D721Med (cell line): ENCODE data around the gene POLR3G.

ENCODE experiments used
- DNase-seq: peaks from one replicate; pipeline ENCODE4 v3.0.0; 2011; ENCODE audit warnings: low spot score; ENCODE audit not compliant: insufficient read length
- FAIRE-seq: peaks from 2 replicates; lab custom pipeline; 2011; peaks lifted over from hg19 to GRCh38; lab: Jason Lieb, UNC
- CTCF ChIP-seq: IDR thresholded peaks from 2 replicates; pipeline ENCODE4 v1.5.1; 2012; ENCODE audit warnings: mild to moderate bottlenecking, control low read depth; ENCODE audit not compliant: insufficient read depth; ENCODE audit errors: missing control alignments

Gene POLR3G

DNA sequence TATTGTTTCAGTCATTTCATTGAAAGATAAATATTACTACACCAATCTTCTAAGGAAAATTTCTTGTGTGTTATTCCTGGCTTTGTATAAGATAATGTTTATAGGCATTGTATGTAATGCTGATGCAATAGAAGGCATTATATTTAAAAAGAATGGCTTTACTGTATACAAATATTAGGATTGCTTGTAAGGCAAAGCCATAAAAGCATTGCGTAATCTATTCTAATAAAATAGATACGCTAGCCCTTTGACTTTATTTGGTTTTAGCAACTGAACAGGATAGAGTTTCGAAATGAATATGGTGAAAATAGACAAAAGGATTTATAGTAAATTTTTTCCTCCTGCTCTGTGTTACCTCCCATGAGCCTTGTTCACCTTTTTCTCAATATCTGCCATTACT, 60.3 kb downstream of the POLR3G start:
- TF ChIP-seq CTCF: no peak
- FAIRE-seq (no peak), DNase-seq (no peak)

DNA sequence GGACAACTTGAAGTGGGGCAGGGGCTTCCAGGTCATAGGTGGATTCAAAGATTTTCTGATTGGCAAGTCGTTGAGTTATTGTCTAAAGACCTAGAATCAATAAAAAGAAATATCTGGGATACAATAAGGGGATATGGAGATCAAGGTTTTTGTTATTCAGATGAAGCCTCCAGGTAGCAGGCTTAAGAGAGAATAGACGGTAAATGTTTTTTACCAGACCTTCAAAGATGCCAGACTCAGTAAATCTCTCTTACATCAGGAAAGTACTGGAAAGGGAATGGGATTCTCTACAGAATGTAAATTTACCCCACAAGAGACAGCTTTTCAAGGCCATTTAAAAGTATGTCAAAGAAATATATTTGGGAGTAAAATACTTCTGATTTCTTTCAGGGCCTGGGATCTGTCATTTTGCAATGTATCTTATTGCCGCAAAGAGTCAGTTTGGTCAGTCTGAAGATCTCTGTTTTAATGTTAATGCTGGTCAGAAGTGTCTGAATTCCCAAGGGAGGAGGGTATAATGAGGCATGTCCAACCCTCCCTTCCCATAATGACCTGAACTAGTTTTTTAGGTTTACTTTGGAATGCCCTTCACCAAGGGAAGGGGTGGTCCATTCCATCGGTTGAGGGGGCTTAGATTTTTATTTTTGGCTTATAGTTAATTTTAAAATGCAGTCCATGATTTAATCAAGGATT, 68.3 kb downstream of the POLR3G start:
- no peak for TF ChIP-seq CTCF
- DNase-seq (no peak), FAIRE-seq (no peak)

DNA sequence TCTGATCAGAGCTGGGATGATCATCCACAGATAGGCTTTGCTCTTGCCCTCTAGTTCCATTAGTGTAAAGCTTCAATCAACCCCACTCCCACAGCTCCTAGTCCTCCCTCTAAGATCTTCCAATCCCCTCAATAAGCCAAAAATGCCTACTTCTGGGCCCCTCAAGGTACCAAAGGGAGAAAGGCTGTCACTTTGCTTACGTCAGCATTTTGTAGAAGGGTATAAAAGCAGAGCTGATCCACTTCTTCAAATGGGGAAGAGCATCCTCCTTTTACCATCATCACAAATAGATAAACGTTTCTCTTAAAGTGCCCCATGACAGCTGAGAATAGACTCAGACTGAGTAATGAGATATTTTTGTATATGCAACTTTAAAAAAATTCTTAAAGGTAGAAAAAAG, 70.8 kb downstream of the POLR3G start:
- FAIRE-seq: no peak
- TF ChIP-seq CTCF: no peak
- DNase-seq: no peak

DNA sequence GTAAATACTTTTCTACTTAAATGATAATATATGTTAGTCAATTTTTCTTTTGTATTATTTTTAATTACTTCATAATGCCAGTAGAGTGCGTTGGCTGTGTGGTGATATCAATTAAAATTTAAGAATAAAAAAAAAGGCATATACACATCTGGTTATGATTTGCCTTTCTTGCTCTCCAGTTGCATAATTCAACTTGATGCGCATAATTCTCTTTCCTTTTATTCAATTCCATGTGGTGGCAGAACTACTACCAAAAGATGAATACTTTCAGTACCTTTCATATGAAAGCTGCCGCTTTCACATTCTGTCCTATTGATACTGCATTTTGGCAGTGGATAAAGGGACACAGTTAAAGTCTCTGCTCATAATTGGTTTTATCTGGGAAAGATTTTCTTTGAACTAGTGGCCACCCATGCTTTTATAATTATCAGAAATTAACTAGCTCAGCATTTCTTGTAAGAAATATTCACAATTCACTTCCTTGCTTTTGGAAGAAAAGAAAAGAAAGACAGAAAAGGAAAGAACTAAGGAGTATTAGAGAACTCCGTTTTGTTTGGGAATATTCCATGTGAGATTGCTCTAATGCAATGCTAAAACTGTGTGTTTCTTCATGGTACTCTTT, 71.7 kb downstream of the POLR3G start:
- no peak for FAIRE-seq
- no peak for DNase-seq
- no peak for TF ChIP-seq CTCF

- no peak for TF ChIP-seq CTCF
- FAIRE-seq: no peak
- DNase-seq: no peak
Measured at GRCh38 chr5:90547072-90547536, 72.4 kb downstream of the POLR3G start.

GRCh38 chr5:90548069-90548593, 73.5 kb downstream of the POLR3G start:
- FAIRE-seq (no peak), DNase-seq (no peak)
- no peak for TF ChIP-seq CTCF

DNA sequence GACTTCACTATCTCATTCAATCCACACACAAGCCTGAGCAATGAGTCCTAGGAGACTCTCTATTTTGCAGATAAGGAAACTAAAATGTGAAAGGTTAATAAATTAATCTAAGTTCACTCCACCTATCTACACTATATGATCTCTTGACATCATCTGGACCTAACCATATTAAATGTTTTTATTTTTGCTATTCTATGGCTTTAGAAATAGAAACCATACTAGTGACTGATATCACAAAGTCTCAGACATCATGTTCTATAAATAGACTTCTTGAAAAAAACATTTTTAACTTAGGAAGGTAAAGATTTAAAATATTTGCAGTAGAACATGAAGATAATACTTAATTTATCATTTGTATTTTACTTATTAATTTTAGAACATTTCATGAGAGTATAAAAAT, 74.6 kb downstream of the POLR3G start:
- DNase-seq (no peak), FAIRE-seq (no peak)
- no peak for TF ChIP-seq CTCF
